ENCODE data around the gene COL5A1.

DNA sequence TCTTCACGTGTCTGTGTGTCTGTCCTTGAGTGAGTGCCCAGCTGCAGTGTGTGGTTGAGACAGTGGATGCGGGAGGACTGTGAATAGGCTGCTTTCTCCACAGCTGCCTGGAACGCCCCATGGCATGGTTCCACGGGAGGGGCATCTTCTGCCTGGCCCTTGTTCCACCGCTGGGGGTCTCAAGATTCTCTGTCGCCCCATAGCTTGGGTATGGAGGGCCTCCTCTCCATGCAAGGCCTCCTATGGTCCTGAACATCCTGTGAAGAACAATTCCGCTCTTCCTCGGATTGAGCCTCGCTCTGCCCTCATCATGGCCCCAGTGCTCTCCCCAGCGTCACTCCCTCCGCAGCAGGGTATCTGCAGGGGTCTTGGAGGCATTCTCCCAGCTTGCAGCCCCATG, 36.1 kb downstream of the COL5A1 start:
- TF ChIP-seq, protein P1, sequence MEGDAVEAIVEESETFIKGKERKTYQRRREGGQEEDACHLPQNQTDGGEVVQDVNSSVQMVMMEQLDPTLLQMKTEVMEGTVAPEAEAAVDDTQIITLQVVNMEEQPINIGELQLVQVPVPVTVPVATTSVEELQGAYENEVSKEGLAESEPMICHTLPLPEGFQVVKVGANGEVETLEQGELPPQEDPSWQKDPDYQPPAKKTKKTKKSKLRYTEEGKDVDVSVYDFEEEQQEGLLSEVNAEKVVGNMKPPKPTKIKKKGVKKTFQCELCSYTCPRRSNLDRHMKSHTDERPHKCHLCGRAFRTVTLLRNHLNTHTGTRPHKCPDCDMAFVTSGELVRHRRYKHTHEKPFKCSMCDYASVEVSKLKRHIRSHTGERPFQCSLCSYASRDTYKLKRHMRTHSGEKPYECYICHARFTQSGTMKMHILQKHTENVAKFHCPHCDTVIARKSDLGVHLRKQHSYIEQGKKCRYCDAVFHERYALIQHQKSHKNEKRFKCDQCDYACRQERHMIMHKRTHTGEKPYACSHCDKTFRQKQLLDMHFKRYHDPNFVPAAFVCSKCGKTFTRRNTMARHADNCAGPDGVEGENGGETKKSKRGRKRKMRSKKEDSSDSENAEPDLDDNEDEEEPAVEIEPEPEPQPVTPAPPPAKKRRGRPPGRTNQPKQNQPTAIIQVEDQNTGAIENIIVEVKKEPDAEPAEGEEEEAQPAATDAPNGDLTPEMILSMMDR (IDR thresholded peaks at IDR 0.05), result no peak
- TF ChIP-seq POLR2A (IDR thresholded peaks at IDR 0.05), result no peak

Measured in tibial nerve (tissue), 3 donors.